Stimulated activated CD4-positive, alpha-beta T cell treated with anti-CD3 and anti-CD28 coated beads, Interleukin-12 subunit alpha, Interleukin-12 subunit beta, amount 100 ng/mL, for 24 hours (primary cell): Measurements from ENCODE around the gene EPHA2.

Experiments used
- DNase-seq, 2 experiments: peaks; one replicate each; pipeline ENCODE4 v3.0.0-alpha.2; 2020; ENCODE audit warnings: low read depth in 2 of 2

EPHA2 gene

DNA sequence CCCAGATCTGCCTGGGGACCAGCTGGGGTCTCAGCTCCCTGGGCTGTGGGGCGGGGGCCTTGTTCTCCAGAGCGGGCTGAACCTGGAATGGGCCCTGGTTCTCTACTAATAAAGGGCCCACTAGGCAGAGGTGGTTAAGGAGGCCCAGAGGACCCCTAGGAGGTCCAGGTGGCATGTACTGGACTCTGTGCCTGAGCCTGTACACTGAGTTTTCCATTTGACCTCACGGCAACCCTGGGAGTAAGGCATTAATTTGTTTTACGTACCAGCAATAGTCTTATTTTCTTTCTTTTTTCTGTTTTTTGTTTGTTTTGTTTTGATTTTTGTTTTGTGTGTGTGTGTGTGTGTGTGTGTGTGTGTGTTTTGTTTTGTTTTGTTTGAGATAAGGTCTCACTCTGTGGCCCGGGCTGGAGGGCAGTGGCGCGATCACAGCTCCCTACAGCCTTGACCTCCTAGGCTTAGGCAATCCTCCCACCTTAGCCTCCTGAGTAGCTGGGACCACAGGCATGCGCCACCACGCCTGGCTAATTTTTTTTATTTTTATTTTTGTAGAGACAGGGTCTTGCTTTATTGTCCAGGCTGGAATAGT is 62.9 kb downstream of the EPHA2 start:
- DNase-seq = no peak

GRCh38 chr1:16092097-16092922 is 63.6 kb downstream of the EPHA2 start:
- DNase-seq = no peak

DNA sequence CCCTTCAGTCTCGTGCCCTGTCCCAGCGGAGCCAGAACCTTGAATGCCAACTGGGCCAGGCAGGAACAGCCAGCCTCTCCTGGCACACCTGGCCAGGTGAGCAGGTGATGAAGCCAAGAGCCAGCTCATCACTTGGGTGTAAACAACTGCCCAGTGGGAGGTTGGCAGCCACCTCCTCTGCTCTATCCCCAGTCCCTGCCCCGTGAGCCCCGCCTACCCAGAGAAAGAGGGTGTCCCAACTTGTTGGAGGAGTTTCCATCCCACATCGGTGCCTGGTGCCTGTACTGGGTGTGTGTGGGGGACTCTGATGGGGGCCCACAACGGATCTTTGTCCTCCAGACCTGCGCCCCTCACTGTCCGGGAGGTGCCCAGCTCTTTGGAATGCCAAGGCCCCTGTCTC is 64.6 kb downstream of the EPHA2 start:
- no peak for DNase-seq

- no peak for DNase-seq
Observed at GRCh38 chr1:16090076-16090826, 65.6 kb downstream of the EPHA2 start.

- DNase-seq = no peak
Observed at GRCh38 chr1:16088996-16089395, 66.9 kb downstream of the EPHA2 start.

- DNase-seq = no peak
Observed at GRCh38 chr1:16088351-16088911, 67.4 kb downstream of the EPHA2 start.

- no peak for DNase-seq
Observed at GRCh38 chr1:16087733-16088132, 68.1 kb downstream of the EPHA2 start.

DNA sequence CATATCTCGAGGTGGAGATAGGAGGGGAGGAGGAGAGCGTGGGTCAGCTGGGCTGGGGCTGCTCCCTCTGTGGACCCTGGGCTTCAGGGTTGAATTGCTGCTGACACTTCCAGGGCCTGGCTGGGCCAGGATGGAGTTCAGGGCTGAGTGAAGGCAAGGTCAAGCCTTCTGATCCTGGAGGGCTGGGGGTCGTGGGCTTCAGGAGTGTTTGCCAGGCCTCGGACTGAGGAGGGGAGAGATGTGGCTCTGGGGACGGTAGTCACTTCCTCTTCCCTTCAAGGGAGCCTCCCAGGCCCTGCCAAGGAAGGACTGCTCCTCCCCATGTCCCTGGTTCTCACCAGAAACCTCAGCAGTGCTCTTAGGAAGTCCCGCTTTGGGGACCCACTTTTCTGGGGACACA is 70.3 kb downstream of the EPHA2 start:
- no peak for DNase-seq

GRCh38 chr1:16083486-16083885 is 72.4 kb downstream of the EPHA2 start:
- DNase-seq = no peak

- DNase-seq = peak; percentile 39 to 70
Observed at GRCh38 chr1:16082283-16083038, 73.4 kb downstream of the EPHA2 start.

- DNase-seq = no peak
Observed at GRCh38 chr1:16081636-16082035, 74.2 kb downstream of the EPHA2 start.

GRCh38 chr1:16080422-16081150 is 75.3 kb downstream of the EPHA2 start:
- DNase-seq = no peak

- DNase-seq = peak; percentile 39 to 58
Observed at GRCh38 chr1:16078925-16079656, 76.8 kb downstream of the EPHA2 start.

- no peak for DNase-seq
Observed at GRCh38 chr1:16077406-16078245, 78.2 kb downstream of the EPHA2 start.

DNA sequence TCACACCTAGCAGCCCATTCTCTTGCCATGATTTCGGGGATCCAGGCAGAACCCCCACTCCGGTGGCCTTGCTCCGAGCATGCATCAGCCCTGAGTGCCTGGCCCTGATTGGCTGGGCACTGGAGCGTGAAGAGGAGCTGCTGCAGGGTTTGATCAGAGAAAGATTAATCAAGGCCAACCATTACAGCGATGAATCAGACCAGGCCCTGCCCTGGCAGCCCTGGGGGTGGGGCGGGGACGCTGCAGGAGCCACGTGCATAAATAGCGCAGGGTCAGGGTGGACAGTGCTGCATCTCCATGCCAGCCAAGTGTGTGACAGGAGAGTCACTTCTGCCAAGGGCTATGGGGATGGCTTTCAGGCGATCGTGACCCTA is 79.0 kb downstream of the EPHA2 start:
- no peak for DNase-seq

DNA sequence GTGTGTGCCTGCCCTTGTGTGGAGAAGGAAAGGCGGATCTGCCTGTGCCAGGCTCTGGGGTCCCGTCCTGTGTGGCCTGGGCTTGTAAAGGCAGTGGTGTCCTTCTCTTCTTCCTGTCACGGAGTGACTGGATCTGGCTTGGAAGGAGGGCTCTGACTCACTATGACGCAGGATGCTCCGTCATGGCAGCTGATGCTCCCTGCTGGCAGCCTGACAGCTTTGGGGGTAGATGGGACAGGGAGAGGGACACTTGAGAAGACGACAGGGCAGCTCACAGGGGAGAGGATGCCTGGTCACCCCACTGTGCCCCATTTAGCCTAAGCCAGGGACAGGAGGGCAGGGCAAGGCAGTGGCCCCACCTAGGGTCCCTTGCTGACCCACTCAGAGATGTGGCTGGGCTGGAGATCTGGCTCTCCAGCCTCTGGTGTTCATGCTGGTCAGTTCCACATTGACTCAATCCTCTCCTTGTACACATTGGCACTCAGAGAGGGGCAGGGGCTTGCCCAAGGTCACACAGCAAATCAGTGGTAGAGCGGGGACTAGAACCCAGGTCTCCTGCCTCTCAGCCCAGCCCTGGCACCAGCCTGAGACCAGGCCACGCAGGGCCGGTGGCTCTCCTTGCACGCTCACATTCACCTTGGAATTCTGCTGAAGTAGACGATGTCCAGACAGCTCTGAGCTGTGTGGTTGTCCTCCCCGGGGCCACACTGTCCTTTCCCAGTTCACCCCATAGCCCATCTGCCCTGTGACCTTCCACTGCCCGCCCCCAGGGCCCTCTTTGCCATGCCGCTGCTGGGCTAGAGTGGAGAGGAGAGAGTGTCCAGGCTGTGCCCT is 79.6 kb downstream of the EPHA2 start:
- no peak for DNase-seq

DNA sequence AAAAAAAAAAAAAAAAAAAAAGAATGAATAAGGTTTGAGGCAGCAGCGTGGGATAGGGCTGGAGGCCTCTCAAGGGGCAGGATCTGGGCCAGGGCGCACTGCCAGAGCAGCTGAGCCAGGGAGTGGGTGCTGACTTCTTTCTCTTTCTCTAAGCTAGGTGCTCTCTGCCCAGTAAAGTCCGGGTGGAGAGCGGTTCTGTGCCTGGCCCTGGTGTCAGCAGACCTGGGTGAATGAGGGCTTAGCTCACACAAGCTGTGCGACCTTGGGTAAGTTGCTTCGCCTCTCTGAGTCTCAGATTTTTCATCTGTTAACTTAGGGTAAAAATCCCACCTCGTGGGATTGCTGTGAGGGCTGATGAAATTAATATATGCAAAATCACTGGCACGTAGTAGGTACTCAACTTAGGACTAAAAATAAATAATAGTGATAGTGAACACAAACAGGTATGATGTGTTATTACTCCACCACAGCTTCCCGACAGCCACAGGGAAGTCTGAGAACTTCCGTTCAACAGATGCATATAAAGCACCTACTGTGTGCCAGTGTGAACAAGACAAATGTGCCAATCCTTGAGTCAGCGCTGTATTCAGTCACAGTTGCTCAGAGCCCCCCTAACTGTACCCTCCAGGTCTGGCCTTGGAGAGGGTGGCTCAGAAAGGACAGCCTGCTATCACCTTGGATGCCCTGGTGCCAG is 80.4 kb downstream of the EPHA2 start:
- no peak for DNase-seq
